Measurements from ENCODE around the gene CASP3.
"Not testable (repeated sequence)": the region's sequence is repeated elsewhere in the genome, so short reads cannot be mapped to it uniquely, and the experiment has no call there.

Gene CASP3

DNA sequence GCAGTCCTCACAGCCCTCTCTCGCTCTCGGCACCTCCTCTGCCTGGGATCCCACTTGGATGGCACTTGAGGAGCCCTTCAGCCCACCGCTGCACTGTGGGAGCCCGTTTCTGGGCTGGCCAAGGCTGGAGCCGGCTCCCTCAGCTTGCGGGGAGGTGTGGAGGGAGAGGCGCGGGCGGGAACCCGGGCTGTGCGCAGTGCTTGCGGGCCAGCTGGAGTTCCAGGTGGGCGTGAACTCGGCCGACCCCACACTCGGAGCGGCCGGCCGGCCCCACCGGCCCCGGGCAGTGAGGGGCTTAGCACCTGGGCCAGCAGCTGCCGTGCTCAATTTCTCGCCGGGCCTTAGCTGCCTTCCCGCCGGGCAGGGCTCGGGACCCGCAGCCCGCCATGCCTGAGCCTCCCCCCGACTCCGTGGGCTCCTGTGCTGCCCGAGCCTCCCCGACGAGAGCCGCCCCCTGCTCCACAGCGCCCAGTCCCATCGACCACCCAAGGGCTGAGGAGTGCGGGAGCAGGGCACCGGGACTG lies 57.4 kb downstream of the CASP3 start:
- DNase-seq: not testable (repeated sequence)

DNA sequence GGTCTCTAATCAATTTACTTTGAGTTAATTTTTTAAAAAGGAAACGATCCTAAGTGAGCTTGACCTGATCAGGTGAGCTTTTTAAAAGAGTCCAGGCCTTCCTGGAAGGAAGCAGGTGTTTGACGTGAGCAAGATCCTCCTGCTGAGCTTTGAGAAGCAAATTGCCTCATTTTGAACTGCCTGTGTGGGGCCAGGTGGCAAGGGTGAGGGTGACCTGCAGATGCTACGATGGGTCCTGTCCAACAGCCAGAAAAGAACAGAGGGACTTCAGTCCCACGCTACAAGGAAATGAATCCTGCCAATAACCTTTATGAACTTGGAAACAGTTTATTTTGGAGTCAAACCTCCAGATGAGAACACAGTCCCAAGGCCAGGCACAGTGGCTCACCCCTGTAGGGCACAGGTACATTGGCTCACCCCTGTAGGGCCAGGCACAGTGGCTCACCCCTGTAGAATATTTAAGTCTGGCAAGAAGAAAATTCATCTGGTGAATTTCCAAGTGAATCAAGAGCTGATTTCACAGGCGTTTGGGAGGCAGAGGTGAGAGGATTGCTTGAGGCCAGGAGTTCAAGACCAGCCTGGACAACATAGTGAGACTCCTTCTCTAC lies 58.1 kb downstream of the CASP3 start:
- DNase-seq: no peak

DNA sequence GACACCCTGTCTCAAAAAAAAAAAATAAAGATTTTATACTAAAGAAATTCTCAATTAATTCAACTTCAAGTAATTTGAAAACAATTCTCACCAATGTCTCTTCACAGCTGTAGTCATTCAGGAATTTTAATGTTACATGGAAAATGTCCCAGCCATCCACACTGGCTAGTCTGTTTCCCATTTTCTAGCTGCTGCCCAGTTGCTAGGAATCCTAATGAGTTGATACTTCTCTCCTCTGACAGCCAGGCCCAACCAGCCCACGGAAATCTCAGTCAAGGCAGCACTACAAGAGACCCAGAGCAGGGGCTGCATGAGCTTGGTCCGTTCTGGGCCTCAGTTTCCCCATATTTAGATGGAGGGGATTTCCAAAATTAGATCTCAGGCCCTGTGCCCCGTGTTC lies 59.1 kb downstream of the CASP3 start:
- no peak for DNase-seq

DNA sequence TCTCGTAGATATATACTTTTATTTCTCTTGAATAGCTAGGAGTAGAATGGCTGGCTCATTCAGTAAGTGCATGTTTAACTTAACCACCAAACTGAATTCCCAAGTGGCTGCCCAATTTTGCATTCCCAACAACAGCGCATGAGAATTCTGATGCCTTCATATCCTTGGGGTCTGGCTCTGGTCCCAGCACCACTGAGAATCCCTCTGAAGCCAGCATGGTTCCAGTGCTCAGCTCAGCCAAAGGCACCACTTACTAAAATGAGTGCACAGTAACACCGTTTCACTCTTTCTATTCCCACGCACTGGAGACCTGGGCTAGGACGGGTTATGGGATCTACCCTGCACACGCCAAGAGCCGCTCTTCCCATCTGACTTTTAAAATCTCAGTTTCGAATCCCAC lies 60.4 kb downstream of the CASP3 start:
- DNase-seq: no peak

DNA sequence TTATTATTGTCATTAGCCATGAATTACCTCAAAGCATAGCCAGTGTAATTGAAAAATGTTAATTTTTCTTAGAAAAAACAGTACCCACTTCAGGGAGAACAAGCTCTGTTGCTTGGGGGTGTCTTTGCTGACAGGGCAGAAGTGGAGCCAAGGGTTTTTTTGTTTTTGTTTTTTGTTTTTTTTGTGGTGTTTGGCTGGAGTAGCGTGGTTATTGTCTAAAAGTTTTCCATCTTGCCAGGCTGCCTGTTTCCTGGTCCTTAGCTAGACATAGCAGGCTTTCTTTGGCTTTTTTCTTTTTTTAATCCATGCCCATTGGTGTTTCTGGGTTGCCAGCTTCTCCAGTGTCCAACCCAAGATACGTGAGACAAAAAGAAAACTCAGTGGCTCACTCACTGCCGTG lies 61.5 kb downstream of the CASP3 start:
- DNase-seq: no peak

DNA sequence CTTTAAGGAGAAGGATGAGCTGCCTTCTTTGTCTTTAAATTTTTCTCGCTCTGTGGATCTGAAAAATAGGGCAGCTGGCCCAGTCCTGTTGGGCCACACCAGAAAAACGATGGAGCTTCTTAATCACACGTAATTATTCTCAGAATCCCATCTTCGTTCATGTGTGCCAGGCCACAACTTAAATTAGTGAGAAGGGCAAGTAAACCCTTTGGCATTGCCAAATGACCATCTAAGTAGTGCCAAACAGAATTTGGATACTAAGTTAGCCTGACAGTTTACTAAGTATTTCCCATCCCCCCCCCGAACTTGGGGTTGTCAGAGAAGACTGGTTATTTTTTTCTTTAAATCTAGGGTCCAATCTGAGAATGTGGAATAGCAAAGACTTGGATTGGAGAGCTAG lies 62.0 kb downstream of the CASP3 start:
- DNase-seq: no peak

DNA sequence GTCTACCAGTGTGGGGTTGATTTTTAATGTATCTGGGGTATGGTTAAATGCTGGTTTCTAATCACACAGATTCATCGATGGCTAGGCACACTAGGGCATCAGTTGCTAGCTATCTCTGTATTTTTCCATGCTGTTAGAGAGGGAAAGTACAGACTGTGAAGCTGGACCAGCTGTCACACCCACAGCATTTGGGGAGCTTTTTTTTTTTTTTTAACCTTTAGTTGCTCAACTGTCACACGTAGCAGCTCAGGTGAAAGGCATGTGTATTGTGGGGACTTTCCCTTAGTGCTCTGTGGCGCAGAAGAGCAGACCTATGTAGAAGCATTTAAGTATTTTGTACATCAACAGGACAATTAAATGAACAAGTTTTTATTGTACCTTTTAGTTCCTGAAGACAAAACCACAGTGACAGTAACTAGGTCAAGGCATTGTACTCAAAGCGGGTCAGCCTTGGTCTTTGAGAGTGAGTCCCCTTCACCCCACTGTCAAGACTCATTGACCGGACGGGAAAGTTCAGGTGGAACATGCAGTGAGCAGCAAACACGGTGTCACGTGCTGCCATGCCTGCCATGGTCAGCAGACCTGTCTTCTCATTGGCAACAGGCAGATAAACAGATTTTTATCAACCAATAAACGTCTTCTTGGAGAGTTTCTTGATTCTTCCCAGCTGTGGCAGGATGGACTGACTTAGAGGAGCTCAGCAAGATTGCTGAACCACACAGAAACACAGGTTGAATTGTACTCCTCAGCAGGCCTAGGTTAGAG lies 65.3 kb downstream of the CASP3 start:
- no peak for DNase-seq

All from activated CD4-positive, alpha-beta T cell treated with anti-CD3 and anti-CD28 coated beads for 1 hour (primary cell).